Measurements from ENCODE around the gene ANKRD10. TPM values are rescaled to one million over a fixed set of nuclear protein-coding genes. Genes with fewer than 3 reads are reported as not detected.
"Not testable (repeated sequence)": the region's sequence is repeated elsewhere in the genome, so short reads cannot be mapped to it uniquely, and the experiment has no call there.

Gene ANKRD10
- total RNA-seq, 2 experiments from 2014 or later = 48.3 to 54.9 TPM

DNA sequence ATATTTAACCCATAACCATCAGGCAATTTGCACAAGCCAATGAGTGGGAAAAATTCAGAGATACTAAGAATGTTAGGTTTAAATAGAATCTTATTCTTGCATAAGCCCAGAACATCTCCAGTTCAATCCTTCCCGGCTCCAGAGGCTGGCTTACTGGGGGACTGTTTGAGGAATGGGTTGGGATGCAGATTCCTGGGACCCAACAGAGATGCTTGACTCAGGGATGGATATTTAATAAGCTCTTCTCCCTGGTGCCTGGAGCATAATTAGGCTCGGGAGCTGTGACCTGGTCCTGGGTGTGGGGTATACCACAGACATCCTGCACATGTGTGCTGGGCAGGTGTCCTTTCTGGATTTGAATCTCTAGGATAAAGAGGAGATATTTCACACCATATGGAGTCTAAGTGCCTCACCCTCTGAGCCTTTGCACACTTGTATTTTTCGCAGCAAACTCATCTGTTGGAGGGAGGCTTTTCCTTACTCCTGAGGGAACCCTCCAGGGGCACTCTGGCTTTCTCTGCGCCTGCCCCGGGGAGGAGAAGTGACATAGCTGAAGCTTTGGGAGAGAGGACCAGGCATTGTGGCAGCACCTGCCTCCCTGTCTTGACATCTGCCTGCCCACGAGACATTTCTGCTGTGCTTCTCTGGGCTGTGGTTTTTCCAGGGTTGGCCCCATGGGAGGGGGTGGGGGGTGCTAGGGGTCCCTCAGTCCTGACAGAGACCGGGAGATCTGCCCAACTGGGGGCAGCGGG is 36.1 kb upstream of the ANKRD10 start:
- no peak overlapping the region for H3K27ac Mint-ChIP-seq
- no peaks in the 10 kb centered on the region for H3K36me3 Mint-ChIP-seq
- no peaks in the 10 kb centered on the region for H3K27me3 Mint-ChIP-seq
- peaks cover 7% of the 10 kb centered on the region for H3K4me1 Mint-ChIP-seq
- no peak overlapping the region for H3K4me3 Mint-ChIP-seq
- no peak for DNase-seq
- H3K9me3 Mint-ChIP-seq = no peaks in the 10 kb centered on the region

DNA sequence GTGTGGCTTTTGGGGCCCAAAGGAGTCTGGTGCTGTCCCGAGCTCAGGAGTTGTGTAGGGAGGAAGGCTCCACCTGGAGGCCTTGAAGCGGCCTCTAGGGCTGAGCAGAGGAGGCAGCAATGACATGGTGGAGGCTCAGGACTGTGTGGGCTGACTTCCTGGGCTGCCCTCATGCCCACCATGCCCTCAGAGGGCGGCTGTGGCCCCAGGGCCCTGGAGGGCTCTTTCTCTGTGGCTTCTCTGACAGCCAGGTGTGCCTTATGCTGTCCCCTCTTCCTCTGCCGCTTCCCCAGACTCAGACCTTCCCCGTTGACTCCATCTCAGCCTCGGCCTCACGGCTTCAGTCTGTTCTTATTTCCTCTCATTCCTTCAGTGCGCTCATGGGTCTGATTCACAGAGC is 35.5 kb upstream of the ANKRD10 start:
- H3K4me1 Mint-ChIP-seq = peaks cover 7% of the 10 kb centered on the region
- no peak for DNase-seq
- no peaks in the 10 kb centered on the region for H3K36me3 Mint-ChIP-seq
- no peaks in the 10 kb centered on the region for H3K27me3 Mint-ChIP-seq
- H3K27ac Mint-ChIP-seq = no peak overlapping the region
- H3K9me3 Mint-ChIP-seq = no peaks in the 10 kb centered on the region
- H3K4me3 Mint-ChIP-seq = no peak overlapping the region

DNA sequence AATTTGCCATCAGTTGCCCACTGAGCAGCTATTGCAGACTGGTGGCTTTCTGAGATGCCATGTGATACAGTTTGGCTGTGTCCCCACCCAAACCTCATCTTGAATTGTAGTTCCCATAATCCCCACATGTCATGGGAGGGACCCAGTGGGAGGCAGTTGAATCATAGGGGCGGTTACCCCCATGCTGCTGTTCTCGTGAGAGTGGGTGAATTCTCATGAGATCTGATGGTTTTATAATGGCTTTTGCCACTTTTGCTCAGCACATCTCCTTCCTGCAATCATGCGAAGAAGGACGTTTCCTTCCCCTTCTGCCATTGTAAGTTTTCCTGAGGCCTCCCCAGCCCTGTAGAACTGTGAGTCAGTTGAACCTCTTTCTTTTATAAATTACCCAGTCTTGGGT is 34.8 kb upstream of the ANKRD10 start:
- H3K27me3 Mint-ChIP-seq = no peaks in the 10 kb centered on the region
- H3K36me3 Mint-ChIP-seq = no peaks in the 10 kb centered on the region
- peaks cover 7% of the 10 kb centered on the region for H3K4me1 Mint-ChIP-seq
- H3K27ac Mint-ChIP-seq = no peak overlapping the region
- H3K4me3 Mint-ChIP-seq = no peak overlapping the region
- no peak for DNase-seq
- no peaks in the 10 kb centered on the region for H3K9me3 Mint-ChIP-seq

DNA sequence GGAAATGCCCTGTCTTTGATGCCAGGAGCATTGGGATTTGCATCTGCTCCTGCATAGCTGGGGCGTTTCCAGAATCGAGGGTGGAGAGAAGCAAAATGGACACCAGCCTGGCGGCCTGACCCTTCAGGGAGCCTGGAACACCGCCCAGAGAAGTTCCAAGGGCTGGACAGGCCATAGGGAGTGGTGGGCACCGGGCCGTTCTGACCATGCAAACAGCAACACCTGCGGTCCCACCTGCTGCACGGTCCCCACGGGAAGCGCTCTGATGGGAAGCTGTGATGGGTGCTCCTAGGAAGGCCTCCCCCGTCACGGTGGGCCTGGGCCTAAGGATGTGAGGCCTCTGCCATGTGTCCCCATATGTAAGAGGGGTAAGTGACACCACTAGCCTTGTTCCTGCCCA is 34.2 kb upstream of the ANKRD10 start:
- DNase-seq = no peak
- peaks cover 10% of the 10 kb centered on the region for H3K4me1 Mint-ChIP-seq
- H3K36me3 Mint-ChIP-seq = no peaks in the 10 kb centered on the region
- no peak overlapping the region for H3K4me3 Mint-ChIP-seq
- peaks cover 3% of the 10 kb centered on the region for H3K27me3 Mint-ChIP-seq
- H3K9me3 Mint-ChIP-seq = no peaks in the 10 kb centered on the region
- H3K27ac Mint-ChIP-seq = no peak overlapping the region

DNA sequence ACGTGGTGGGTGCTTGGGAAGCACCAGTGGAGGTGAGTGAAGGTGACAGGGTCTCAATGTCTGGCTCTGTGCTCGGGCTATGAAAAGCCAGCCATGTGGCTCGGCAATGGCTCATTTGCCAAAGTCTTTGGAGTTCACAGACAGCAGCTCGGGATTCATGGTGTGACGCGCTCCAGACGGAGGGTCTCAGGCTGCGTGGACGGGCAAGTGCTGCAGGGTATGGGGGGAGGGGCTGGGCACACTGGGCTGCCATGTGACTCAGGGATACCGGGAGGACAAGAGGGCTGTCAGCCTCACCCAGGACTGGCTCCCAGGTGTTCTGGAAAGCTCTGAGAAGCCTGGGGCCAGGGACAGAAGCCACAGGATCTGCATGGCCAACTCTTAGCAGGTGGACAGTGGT is 32.5 kb upstream of the ANKRD10 start:
- H3K27ac Mint-ChIP-seq, DNase-seq, H3K4me3 Mint-ChIP-seq, H3K27me3 Mint-ChIP-seq, H3K36me3 Mint-ChIP-seq, H3K9me3 Mint-ChIP-seq: not testable (repeated sequence)
- H3K4me1 Mint-ChIP-seq = peaks cover 19% of the 10 kb centered on the region

DNA sequence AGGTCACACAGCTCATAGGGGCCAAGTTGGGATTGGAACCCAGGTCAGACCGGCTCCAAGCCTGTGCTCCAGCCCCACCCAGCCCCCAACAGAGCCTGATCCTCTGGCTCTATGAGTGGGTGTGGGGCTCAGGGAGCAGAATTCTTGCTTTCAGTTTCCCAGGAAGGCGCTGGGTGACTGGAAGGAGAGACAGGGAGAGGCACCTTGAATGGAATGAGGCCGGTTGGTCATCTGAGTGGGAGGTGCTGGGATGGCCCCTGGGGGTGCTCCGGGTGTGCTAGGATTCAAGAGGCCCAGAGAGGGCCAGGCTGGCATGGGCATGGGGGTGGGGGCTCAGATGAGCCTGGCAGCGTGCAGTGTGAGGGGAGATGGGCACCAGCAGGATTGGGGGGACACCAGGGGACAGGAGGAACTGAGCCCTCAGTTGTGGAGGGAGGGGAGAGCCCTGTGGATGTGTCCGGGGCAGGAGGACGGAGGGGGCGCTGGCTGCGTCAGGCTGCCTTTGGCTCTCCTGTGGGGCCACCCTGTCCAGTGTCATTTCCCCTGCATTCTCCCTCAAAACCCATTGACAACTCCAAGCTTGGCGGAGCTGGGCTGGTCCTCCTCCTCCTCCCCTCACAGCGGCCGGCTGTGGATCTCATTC is 31.2 kb upstream of the ANKRD10 start:
- DNase-seq = no peak
- Mint-ChIP-seq H3K9me3 (peaks cover 7% of the 10 kb centered on the region), H3K27ac (no peak overlapping the region), H3K4me1 (peaks cover 24% of the 10 kb centered on the region), H3K4me3 (no peak overlapping the region), H3K36me3 (peaks cover 6% of the 10 kb centered on the region), H3K27me3 (peaks cover 5% of the 10 kb centered on the region)

DNA sequence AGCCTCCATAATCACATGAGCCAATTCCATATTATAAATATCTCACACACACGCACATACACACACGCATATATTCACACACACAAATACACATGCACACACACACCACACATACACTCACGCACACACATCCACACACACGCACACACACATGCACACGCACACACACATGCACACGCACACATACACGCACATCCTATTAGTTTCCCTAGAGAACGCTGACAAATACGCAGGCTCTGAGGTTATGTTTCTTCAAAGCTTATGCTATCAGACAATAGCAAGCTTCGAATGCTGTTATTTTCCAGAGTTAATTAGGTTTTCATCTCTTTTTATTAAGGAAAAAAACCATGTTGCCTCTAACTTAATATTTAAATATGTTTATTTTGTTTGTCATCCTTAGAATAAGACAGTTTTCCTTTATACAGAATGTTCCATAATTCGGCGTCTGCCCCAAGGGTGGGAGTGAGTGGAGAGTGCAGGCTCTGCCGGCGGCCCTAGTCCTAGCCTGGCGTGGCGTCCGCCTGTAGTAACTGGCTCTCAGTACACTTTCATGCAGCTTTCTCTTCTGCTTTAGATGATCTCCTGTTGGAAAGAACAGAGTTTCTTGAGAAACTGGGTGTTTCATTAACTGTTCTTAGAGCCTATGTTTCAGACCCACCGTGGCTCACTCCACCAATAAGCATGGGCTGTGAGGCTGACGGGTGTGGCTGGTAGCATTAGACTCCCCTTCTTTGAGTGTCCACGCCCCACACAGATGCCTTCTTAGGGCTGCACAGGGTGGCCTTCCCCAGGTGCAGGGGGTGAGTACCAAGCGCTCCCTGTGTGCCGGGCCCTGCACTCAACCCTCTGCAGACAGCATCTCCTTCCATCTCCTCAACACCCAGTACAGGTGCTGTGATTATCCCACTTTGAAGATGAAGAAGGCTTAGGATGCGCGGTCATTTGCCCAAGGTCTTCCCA is 30.4 kb upstream of the ANKRD10 start:
- H3K4me1 Mint-ChIP-seq = peaks cover 24% of the 10 kb centered on the region
- H3K27me3 Mint-ChIP-seq = peaks cover 5% of the 10 kb centered on the region
- DNase-seq = no peak
- no peak overlapping the region for H3K4me3 Mint-ChIP-seq
- peaks cover 6% of the 10 kb centered on the region for H3K36me3 Mint-ChIP-seq
- peaks cover 7% of the 10 kb centered on the region for H3K9me3 Mint-ChIP-seq
- no peak overlapping the region for H3K27ac Mint-ChIP-seq

DNA sequence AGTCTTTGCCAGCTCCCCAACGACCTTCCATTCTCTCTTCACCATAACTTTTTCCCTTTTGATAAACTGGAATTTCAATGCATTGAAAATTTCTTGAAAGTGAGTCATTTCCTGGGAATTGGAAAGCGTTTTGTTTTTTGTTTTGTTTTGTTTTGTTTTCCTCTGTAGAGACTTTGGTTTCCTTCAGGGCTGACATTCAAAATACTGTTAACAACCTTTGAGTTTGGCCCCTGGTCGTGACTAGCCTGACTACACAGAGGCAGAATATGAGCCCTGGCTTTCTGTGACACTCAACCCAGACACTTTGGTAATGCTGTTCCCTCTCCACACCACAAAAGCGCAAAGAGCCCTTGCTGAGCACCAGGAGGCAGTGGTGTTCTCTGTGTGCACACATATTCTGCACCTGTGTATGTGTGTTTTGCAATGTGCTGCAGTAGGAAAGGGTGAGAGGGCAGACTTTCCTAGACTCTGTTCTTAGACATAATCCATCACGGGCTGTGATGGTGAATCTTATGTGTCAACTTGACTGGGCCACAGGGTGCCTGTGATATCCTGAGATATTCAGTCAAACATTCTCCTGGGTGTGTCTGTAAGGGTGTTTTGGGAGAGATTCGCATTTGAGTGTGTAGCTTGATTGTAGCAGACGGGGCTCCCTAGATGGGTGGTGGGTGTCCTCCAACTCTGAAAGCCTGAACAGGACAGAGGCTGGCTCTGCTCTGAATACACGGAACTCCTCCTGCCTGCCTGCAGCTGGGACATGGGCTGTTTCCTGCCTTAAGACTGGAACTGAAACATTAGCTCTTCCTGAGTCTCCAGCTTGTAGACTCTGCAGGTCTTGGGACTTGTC is 29.5 kb upstream of the ANKRD10 start:
- peaks cover 24% of the 10 kb centered on the region for H3K4me1 Mint-ChIP-seq
- H3K27ac Mint-ChIP-seq = no peak overlapping the region
- DNase-seq = no peak
- peaks cover 7% of the 10 kb centered on the region for H3K9me3 Mint-ChIP-seq
- H3K27me3 Mint-ChIP-seq = peaks cover 5% of the 10 kb centered on the region
- no peak overlapping the region for H3K4me3 Mint-ChIP-seq
- peaks cover 6% of the 10 kb centered on the region for H3K36me3 Mint-ChIP-seq

DNA sequence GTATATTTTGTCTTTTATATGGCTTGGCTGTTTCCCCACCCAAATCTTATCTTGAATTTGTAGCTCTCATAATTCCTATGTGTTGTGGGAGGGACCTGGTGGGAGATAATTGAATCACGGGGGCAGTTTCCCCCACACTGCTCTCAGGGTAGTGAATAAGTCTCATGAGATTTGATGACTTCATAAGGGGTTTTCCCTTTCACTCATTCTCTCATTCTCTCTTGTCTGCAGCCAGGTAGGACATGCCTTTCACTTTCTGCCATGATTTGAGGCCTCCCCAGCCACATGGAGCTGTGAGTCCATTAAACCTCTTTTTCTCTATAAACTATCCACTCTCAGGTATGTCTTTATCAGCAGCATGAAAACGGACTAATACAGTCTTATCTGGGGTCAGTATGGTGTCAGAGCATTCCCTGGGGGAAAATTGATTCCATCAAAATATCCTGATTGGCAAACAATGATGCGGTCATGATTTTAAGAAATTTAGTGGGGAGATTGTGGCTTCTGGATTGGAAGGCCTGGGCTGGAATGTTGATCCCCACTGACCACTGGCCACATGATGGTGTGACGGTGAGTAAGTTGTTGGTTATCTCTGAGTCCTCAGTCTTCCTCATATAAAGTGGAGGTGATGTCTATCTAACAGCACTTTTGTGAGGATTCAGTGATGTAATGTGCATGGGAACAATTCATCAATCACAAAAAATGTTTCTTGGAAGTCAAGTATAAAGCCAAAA is 27.5 kb upstream of the ANKRD10 start:
- Mint-ChIP-seq H3K4me1 (peaks cover 24% of the 10 kb centered on the region), H3K27me3 (peaks cover 5% of the 10 kb centered on the region), H3K27ac (peak overlapping the region; percentile 82), H3K36me3 (peaks cover 6% of the 10 kb centered on the region), H3K4me3 (no peak overlapping the region), H3K9me3 (peaks cover 7% of the 10 kb centered on the region)
- peak; percentile 42 for DNase-seq

DNA sequence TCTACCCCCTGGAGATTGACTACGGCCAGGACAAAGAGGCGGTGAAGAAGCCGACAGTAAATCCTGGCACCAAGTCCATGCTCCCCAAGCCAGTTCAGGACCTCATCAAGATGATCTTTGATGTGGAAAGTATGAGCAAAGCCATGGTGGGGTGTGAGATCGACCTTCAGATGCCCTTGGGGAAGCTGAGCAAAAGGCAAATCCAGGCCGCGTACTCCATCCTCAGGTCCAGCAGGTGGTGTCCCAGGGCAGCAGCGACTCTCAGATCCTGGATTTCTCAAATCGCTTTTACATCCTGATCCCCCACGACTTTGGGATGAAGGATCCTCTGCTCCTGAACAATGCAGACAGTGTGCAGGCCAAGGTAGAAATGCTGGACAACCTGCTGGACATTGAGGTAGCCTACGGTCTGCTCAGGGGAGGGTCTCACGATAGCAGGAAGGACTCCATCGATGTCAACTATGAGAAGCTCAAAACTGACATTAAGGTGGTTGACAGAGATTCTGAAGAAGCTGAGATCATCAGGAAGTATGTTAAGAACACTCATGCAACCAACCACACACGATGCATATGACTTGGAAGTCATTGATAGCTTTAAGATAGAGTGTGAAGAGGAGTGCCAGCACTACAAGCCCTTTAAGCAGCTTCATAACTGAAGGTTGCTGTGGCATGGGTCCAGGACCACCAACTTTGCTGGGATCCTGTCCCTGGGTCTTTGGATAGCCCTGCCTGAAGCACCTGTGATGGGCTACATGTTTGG is 24.0 kb upstream of the ANKRD10 start:
- H3K9me3 Mint-ChIP-seq = peaks cover 26% of the 10 kb centered on the region
- H3K27ac Mint-ChIP-seq = no peak overlapping the region
- H3K4me1 Mint-ChIP-seq = peaks cover 18% of the 10 kb centered on the region
- no peaks in the 10 kb centered on the region for H3K27me3 Mint-ChIP-seq
- no peak overlapping the region for H3K4me3 Mint-ChIP-seq
- no peak for DNase-seq
- H3K36me3 Mint-ChIP-seq = peaks cover 15% of the 10 kb centered on the region

DNA sequence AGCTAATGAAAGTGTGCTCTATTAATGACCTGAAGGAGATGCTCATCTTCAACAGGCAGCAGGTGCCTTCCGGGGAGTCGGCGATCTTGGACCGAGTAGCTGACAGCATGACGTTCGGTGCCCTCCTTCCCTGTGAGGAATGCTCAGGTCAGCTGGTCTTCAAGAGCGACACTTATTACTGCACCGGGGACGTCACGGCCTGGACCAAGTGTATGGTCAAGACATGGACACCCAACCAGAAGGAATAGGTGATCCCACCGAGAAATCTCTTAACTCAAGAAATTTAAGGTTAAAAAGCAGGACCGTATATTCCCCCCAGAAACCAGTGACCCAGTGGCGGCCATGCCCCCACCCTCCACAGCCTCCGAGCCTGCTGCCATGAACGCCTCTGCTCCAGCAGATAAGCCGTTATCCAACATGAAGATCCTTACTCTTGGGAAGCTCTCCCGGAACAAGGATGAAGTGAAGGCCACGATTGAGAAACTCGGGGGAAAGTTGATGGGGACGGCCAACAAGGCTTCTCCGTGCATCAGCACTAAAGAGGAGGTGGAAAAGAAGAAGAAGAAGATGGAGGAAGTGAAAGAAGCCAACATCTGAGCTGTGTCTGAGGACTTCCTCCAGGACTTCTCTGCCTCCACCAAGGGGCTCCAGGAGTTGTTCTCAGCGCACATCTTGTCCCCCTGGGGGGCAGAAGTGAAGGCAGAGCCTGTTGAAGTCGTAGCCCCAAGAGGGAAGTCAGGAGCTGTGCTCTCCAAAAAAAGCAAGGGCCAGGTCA is 22.8 kb upstream of the ANKRD10 start:
- Mint-ChIP-seq H3K36me3 (peaks cover 20% of the 10 kb centered on the region), H3K27me3 (peaks cover 1% of the 10 kb centered on the region), H3K27ac (no peak overlapping the region), H3K9me3 (peaks cover 36% of the 10 kb centered on the region), H3K4me1 (peaks cover 15% of the 10 kb centered on the region), H3K4me3 (no peak overlapping the region)
- DNase-seq = no peak

DNA sequence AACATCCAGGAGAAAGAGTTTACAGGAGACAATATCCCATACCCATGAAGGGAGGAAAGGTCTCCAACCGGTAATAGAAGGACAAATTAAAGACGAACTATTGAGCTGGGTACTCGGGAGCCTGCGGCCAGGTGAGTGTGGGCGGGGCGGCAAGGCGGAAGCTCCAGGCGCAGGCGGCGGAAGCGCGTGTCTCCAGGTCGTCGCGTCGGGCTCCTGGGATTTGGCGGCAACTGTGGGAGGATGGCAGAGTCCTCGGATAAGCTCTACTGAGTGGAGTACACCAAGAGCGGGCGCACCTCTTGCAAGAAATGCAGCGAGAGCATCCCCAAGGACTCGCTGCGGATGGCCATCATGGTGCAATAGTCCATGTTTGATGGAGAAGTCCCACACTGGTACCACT is 21.6 kb upstream of the ANKRD10 start:
- H3K4me3 Mint-ChIP-seq = no peak overlapping the region
- H3K36me3 Mint-ChIP-seq = peaks cover 16% of the 10 kb centered on the region
- H3K9me3 Mint-ChIP-seq = peaks cover 33% of the 10 kb centered on the region
- peaks cover 4% of the 10 kb centered on the region for H3K4me1 Mint-ChIP-seq
- H3K27me3 Mint-ChIP-seq = peaks cover 4% of the 10 kb centered on the region
- no peak overlapping the region for H3K27ac Mint-ChIP-seq
- no peak for DNase-seq

DNA sequence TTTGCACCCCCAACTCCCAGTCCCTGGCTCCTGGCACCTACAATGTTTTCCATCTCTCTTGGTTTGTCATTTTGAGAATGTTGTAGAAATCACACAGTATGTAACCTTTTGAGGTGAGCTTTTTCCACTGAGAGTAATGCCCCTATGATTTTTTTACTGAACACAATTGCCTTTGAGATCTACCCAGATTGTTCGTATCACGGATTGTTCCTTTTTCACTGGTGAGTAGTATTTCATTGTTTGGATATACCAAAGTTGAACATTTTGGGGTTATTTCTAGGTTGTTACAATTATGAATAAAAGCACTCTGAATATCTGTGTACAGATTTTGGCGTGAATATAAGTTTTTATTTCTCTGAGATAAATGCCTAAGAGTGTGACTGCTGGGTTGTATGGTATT is 17.7 kb upstream of the ANKRD10 start:
- Mint-ChIP-seq H3K27ac (no peak overlapping the region), H3K27me3 (peaks cover 21% of the 10 kb centered on the region), H3K9me3 (peaks cover 33% of the 10 kb centered on the region), H3K4me3 (no peak overlapping the region), H3K4me1 (no peaks in the 10 kb centered on the region), H3K36me3 (peaks cover 16% of the 10 kb centered on the region)
- DNase-seq = no peak
